OCI-LY7 (cell line): Measurements from ENCODE around the gene CACNA1H.

Experiments used
- CTCF ChIP-seq: fragments of 200-600 bp; sonication (generic); conservative IDR thresholded peaks from 2 replicates; pipeline ENCODE4 v1.5.1; 2014; ENCODE audit warnings: mild to moderate bottlenecking, antibody characterized with exemption, low read length, moderate library complexity, mixed read lengths
- EZH2phosphoT487 ChIP-seq: fragments of 200-600 bp; sonication (generic); IDR thresholded peaks from 2 replicates; pipeline ENCODE4 v1.6.1; 2018; ENCODE audit warnings: low read depth, borderline replicate concordance, mild to moderate bottlenecking, mixed run types, antibody characterized with exemption, low read length, moderate library complexity, mixed read lengths

GRCh38 chr16:1208239-1208830 lies 55.4 kb downstream of the CACNA1H start:
- TF ChIP-seq CTCF (no peak), EZH2phosphoT487 (no peak)
